ENCODE results near the gene ADM2. TPM values are rescaled to one million over a fixed set of nuclear protein-coding genes. Genes with fewer than 3 reads are reported as not detected.

The ADM2 gene
- total RNA-seq, 1 experiment from 2014 or later = 0.24 TPM

Other genes with a start within 250 kb of the ADM2 start
- 6.7 and 7.1 TPM in 2 replicates for gene TUBGCP6, start 236.5 kb upstream of the ADM2 start, total RNA-seq (2014; rRNA removed; shearing (Covaris generic))
- 4.2 and 5.0 TPM in 2 replicates for gene HDAC10, start 230.3 kb upstream of the ADM2 start, total RNA-seq (2014; rRNA removed; shearing (Covaris generic))
- gene MAPK12, start 219.9 kb upstream of the ADM2 start, total RNA-seq (2014; rRNA removed; shearing (Covaris generic)) = 6.7 and 13.2 TPM in 2 replicates
- 1.8 TPM in 2 replicates for gene MAPK11, start 211.2 kb upstream of the ADM2 start, total RNA-seq (2014; rRNA removed; shearing (Covaris generic))
- gene PLXNB2, start 173.9 kb upstream of the ADM2 start, total RNA-seq (2014; rRNA removed; shearing (Covaris generic)) = 27.6 and 37.1 TPM in 2 replicates
- 0.68 and 2.2 TPM in 2 replicates for gene DENND6B, start 154.5 kb upstream of the ADM2 start, total RNA-seq (2014; rRNA removed; shearing (Covaris generic))
- gene PPP6R2, start 138.2 kb upstream of the ADM2 start, total RNA-seq (2014; rRNA removed; shearing (Covaris generic)) = 15.3 and 18.3 TPM in 2 replicates
- 21.5 and 34.1 TPM in 2 replicates for gene SBF1, start 6.5 kb upstream of the ADM2 start, total RNA-seq (2014; rRNA removed; shearing (Covaris generic))
- 0.12 TPM in 1 of 2 replicates, not detected in the other for gene MIOX, start 5.3 kb downstream of the ADM2 start, total RNA-seq (2014; rRNA removed; shearing (Covaris generic))
- gene LMF2, start 26.2 kb downstream of the ADM2 start, total RNA-seq (2014; rRNA removed; shearing (Covaris generic)) = 20.5 and 24.9 TPM in 2 replicates
- gene NCAPH2, start 26.7 kb downstream of the ADM2 start, total RNA-seq (2014; rRNA removed; shearing (Covaris generic)) = 53.3 and 61.6 TPM in 2 replicates
- 5.0 and 9.2 TPM in 2 replicates for gene SCO2, start 44.1 kb downstream of the ADM2 start, total RNA-seq (2014; rRNA removed; shearing (Covaris generic))
- 16.5 and 27.5 TPM in 2 replicates for gene TYMP, start 48.5 kb downstream of the ADM2 start, total RNA-seq (2014; rRNA removed; shearing (Covaris generic))
- gene KLHDC7B, start 64.4 kb downstream of the ADM2 start, total RNA-seq (2014; rRNA removed; shearing (Covaris generic)) = not detected in 2 replicates
- not detected in 2 replicates for gene SYCE3, start 81.4 kb downstream of the ADM2 start, total RNA-seq (2014; rRNA removed; shearing (Covaris generic))
- 4.8 and 5.0 TPM in 2 replicates for gene CPT1B, start 96.9 kb downstream of the ADM2 start, total RNA-seq (2014; rRNA removed; shearing (Covaris generic))
- gene CHKB, start 101.3 kb downstream of the ADM2 start, total RNA-seq (2014; rRNA removed; shearing (Covaris generic)) = 24.2 and 26.1 TPM in 2 replicates
- gene MAPK8IP2, start 119.2 kb downstream of the ADM2 start, total RNA-seq (2014; rRNA removed; shearing (Covaris generic)) = under 0.01 and 0.39 TPM in 2 replicates
- gene ARSA, start 146.6 kb downstream of the ADM2 start, total RNA-seq (2014; rRNA removed; shearing (Covaris generic)) = 8.1 and 14.5 TPM in 2 replicates
- 0.10 and 0.12 TPM in 2 replicates for gene SHANK3, start 191.3 kb downstream of the ADM2 start, total RNA-seq (2014; rRNA removed; shearing (Covaris generic))

Measured in RPMI7951 (cell line).